ENCODE results near the gene CNOT1.

DNA sequence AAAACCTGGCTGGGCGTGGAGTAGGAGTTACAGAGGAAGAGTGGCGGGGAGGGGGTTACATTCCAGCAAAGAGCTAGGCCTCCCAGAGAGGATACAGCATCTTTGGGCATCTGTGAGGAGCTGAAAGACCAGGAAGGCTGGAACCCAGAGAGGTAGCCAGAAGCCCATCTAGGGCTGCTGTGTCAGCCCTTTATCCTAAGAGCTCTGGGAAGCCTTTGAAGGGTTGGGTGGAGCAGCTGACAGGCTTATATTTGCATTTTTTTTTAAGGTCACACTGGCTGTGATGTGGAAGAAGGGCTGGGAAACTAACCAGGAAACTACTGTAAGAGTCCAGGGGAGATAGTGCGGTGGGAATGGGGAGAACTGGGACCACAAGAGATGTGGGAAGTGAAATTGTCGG, 6.8 kb upstream of the CNOT1 start:
- TF ChIP-seq SPI1 (IDR thresholded peaks at IDR 0.05; ENCODE audit: borderline replicate concordance, insufficient read depth, low read depth, low read length) (no peak), YBX1 (IDR thresholded peaks at IDR 0.05) (no peak), POLR2AphosphoS5 (IDR thresholded peaks at IDR 0.05; ENCODE audit: low read length) (no peak), SIN3A (IDR thresholded peaks at IDR 0.05; ENCODE audit: low read depth, low read length) (no peak)
- TF ChIP-seq, protein P1, sequence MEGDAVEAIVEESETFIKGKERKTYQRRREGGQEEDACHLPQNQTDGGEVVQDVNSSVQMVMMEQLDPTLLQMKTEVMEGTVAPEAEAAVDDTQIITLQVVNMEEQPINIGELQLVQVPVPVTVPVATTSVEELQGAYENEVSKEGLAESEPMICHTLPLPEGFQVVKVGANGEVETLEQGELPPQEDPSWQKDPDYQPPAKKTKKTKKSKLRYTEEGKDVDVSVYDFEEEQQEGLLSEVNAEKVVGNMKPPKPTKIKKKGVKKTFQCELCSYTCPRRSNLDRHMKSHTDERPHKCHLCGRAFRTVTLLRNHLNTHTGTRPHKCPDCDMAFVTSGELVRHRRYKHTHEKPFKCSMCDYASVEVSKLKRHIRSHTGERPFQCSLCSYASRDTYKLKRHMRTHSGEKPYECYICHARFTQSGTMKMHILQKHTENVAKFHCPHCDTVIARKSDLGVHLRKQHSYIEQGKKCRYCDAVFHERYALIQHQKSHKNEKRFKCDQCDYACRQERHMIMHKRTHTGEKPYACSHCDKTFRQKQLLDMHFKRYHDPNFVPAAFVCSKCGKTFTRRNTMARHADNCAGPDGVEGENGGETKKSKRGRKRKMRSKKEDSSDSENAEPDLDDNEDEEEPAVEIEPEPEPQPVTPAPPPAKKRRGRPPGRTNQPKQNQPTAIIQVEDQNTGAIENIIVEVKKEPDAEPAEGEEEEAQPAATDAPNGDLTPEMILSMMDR (IDR thresholded peaks at IDR 0.05 in 2 of 3, conservative IDR thresholded peaks at IDR 0.05 in 1 of 3; ENCODE audit: control insufficient read depth in 2 of 3, extremely low read depth in 1 of 3, insufficient read depth in 1 of 3, low read depth in 3 of 3, low read length in 3 of 3) = no peak
